GM10266 (cell line): ENCODE results near the gene SYT12.
"Not testable (repeated sequence)": the region's sequence is repeated elsewhere in the genome, so short reads cannot be mapped to it uniquely, and the experiment has no call there.

Source experiments
- DNase-seq: peaks from one replicate; pipeline ENCODE4 v3.0.0; 2012; ENCODE audit errors: extremely low spot score
- CTCF ChIP-seq: IDR thresholded peaks from 2 replicates; pipeline ENCODE4 v1.5.1; 2012; ENCODE audit warnings: mild to moderate bottlenecking, low read depth; ENCODE audit not compliant: control insufficient read depth, insufficient read depth; ENCODE audit errors: missing control alignments

SYT12 gene

GRCh38 chr11:66986178-66986545 is 36.8 kb upstream of the SYT12 start:
- DNase-seq, result no peak
- no peak for TF ChIP-seq CTCF

GRCh38 chr11:66987158-66987620 is 35.7 kb upstream of the SYT12 start:
- TF ChIP-seq CTCF, result no peak
- DNase-seq, result no peak

GRCh38 chr11:66987924-66988637 is 34.9 kb upstream of the SYT12 start:
- no peak for DNase-seq
- no peak for TF ChIP-seq CTCF

- not testable (repeated sequence) for DNase-seq
These were observed 34.2 kb upstream of the SYT12 start for GRCh38 chr11:66988741-66989140.

GRCh38 chr11:66989360-66989759 is 33.6 kb upstream of the SYT12 start:
- not testable (repeated sequence) for DNase-seq

- no peak for DNase-seq
- TF ChIP-seq CTCF, result no peak
These were observed 30.9 kb upstream of the SYT12 start for GRCh38 chr11:66992041-66992440.

GRCh38 chr11:66996609-66997273 is 26.2 kb upstream of the SYT12 start:
- no peak for DNase-seq
- TF ChIP-seq CTCF, result no peak

- no peak for DNase-seq
- no peak for TF ChIP-seq CTCF
These were observed 23.4 kb upstream of the SYT12 start for GRCh38 chr11:66999555-66999954.
